ENCODE data around the gene PRKACB.

Gene PRKACB

DNA sequence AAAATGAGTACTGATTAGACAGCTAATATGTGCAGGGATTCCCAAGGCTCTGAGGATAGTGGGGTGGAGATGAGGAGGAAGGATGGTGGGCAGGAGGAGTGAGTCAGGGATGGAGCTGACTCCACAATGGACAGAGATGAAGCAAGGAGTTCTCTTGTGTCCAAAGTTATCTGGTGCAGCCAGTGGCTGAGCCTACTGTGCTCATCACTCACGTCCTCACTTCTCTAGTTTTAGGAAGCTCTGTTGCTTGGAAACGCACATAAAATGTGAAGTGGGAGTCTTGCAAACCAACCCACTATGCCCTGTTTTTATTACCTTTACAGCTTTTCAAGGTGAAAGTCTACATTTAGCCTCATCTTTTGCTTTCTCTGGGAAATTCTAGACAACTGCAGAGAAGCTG lies 120.9 kb downstream of the PRKACB start:
- POLR2A ChIA-PET: no interaction called here
- TF ChIP-seq, protein P1, sequence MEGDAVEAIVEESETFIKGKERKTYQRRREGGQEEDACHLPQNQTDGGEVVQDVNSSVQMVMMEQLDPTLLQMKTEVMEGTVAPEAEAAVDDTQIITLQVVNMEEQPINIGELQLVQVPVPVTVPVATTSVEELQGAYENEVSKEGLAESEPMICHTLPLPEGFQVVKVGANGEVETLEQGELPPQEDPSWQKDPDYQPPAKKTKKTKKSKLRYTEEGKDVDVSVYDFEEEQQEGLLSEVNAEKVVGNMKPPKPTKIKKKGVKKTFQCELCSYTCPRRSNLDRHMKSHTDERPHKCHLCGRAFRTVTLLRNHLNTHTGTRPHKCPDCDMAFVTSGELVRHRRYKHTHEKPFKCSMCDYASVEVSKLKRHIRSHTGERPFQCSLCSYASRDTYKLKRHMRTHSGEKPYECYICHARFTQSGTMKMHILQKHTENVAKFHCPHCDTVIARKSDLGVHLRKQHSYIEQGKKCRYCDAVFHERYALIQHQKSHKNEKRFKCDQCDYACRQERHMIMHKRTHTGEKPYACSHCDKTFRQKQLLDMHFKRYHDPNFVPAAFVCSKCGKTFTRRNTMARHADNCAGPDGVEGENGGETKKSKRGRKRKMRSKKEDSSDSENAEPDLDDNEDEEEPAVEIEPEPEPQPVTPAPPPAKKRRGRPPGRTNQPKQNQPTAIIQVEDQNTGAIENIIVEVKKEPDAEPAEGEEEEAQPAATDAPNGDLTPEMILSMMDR (IDR thresholded peaks at IDR 0.05; ENCODE audit: control extremely low read depth, extremely low read depth, low read depth, missing control alignments): no peak
- CTCF ChIA-PET: interaction anchor here (1.4 kb wide), 1 partner anchor 12 kb away, joined by 3 read pairs; no protein-coding TSS in a partner anchor
- DNase-seq (ENCODE audit: extremely low spot score): no peak

GRCh38 chr1:84265867-84266266 lies 121.8 kb downstream of the PRKACB start:
- ChIA-PET POLR2A (no interaction called here), CTCF (interaction anchor here (1.0 to 1.4 kb wide), 3 partner anchors 10 to 17 kb away, joined by 3 read pairs; no protein-coding TSS in a partner anchor)
- no peak for DNase-seq (ENCODE audit: extremely low spot score)
- TF ChIP-seq, protein P1 (IDR thresholded peaks at IDR 0.05; ENCODE audit: control extremely low read depth, extremely low read depth, low read depth, missing control alignments): no peak

DNA sequence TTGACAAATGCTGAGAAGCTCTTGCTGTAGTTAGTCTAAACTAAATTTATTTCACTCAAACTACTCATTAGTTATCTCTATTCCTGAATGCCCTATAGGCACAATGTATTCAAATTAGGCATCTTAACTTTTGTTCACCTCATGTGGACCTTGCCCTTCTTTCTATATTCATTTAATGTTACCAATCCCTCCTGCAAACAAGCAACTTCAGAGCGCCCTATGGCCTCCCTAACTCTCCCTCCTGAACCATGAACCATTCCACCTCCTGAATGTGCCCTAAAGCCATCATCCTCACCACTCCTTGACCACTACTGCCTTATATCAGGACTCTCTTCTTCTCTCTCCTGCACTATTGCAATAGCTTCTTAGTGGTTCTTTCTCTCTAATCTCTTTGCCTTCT lies 122.7 kb downstream of the PRKACB start:
- TF ChIP-seq, protein P1 (IDR thresholded peaks at IDR 0.05; ENCODE audit: control extremely low read depth, extremely low read depth, low read depth, missing control alignments): no peak
- POLR2A ChIA-PET: no interaction called here
- CTCF ChIA-PET: interaction anchor here (1.0 kb wide), 2 partner anchors 11 to 18 kb away, joined by 3 read pairs; no protein-coding TSS in a partner anchor
- no peak for DNase-seq (ENCODE audit: extremely low spot score)

DNA sequence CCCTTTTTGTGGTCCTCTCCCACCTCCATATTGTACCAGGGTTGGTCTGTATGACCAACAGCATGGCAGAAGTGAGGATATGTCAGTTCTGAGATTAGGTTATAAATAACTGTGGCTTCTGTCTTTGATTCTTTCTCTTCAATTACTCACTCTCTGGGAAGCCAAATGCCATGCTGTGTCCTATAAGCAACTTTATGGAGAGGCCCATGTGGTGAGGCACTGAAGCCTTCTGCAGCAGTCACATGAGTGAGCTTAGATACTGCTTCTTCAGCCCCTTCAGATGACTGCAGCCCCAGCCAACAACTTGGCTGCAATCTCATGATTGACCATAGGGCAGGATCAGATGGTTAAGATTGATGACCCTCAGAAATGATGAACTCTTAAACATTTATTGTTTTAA lies 123.4 kb downstream of the PRKACB start:
- ChIA-PET POLR2A (no interaction called here), CTCF (interaction anchor here (1.9 kb wide), 1 partner anchor 14 kb away, joined by 5 read pairs; no protein-coding TSS in a partner anchor)
- DNase-seq (ENCODE audit: extremely low spot score): no peak
- TF ChIP-seq, protein P1 (IDR thresholded peaks at IDR 0.05; ENCODE audit: control extremely low read depth, extremely low read depth, low read depth, missing control alignments): no peak

DNA sequence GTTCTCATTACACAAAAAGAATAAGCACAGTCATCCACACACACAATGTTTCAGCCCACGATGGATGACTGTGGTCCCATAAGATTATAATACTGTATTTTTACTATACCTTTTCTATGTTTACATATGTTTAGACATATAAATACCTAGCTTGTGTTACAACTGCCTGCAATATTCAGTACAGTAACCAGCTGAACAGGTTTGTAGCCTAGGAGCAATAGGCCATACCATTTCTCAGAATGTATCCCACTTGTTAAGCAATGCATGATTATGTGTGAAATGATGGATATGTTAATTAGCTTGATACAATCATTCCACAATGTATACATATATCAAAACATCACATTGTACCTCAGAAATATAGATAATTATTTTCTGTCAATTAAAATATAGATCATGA lies 124.3 kb downstream of the PRKACB start:
- DNase-seq (ENCODE audit: extremely low spot score): no peak
- ChIA-PET POLR2A (no interaction called here), CTCF (interaction anchor here (1.9 kb wide), 1 partner anchor 15 kb away, joined by 5 read pairs; no protein-coding TSS in a partner anchor)
- TF ChIP-seq, protein P1 (IDR thresholded peaks at IDR 0.05; ENCODE audit: control extremely low read depth, extremely low read depth, low read depth, missing control alignments): no peak

DNA sequence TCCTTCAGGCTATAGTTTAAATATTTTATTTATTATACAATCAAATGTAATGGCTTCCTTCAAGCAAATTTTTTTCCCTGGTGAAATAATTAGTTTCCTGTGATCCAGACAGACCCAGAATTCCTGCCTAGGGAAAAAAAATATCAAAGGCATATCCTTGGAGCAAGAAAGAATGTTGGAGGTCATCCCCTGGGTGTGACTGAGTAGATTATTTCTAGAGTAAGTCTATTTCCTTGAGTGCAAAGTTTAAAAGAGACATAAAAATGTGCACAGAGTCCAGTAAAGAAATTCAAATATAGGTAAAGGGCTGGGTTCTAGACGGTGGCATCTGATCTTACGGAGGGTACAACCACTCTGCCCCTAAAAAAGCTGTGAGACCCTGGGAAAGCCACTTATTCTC lies 125.2 kb downstream of the PRKACB start:
- CTCF ChIA-PET: interaction anchor here (1.9 kb wide), 1 partner anchor 16 kb away, joined by 5 read pairs; no protein-coding TSS in a partner anchor
- TF ChIP-seq, protein P1 (IDR thresholded peaks at IDR 0.05; ENCODE audit: control extremely low read depth, extremely low read depth, low read depth, missing control alignments): no peak
- no peak for DNase-seq (ENCODE audit: extremely low spot score)
- POLR2A ChIA-PET: no interaction called here

Measured in GM10248 (cell line).